WTC11 (cell line): ENCODE measurements around the gene KIAA2012. TPM values are rescaled to one million over a fixed set of nuclear protein-coding genes. Genes with fewer than 3 reads are reported as not detected.

Experiments
- ATAC-seq: fragments of 200-7000 bp; cut with Tn5 transposase; 2 replicates; pipeline ENCODE4 v1.10.0; 2021; ENCODE audit warnings: mild to moderate bottlenecking, moderate library complexity
- CTCF ChIA-PET: fragments of 300-600 bp; sonication (Branson Sonifier 250); formaldehyde crosslinking; loops from one replicate; lab custom pipeline; 2021; ENCODE audit warnings: antibody characterized with exemption; lab: Charles Lee
- POLR2A ChIA-PET: fragments of 350-600 bp; sonication (Branson Sonifier 250); formaldehyde crosslinking; loops from one replicate; lab custom pipeline; 2021; ENCODE audit warnings: antibody characterized with exemption; lab: Charles Lee
- DNase-seq: peaks from one replicate; pipeline ENCODE4 v3.0.0; 2021; ENCODE audit warnings: low spot score
- H3K27ac Mint-ChIP-seq: 2 replicates; pipeline ENCODE4 v1.8.0; 2021; ENCODE audit warnings: mixed read lengths
- H3K27me3 Mint-ChIP-seq: 2 replicates; pipeline ENCODE4 v1.8.0; 2021; ENCODE audit warnings: low read depth, mild to moderate bottlenecking, moderate library complexity, mixed read lengths
- H3K36me3 Mint-ChIP-seq: 2 replicates; pipeline ENCODE4 v1.8.0; 2021; ENCODE audit warnings: mixed read lengths
- H3K4me1 Mint-ChIP-seq: 2 replicates; pipeline ENCODE4 v1.8.0; 2022; ENCODE audit warnings: mixed read lengths
- H3K4me3 Mint-ChIP-seq: 2 replicates; pipeline ENCODE4 v1.8.0; 2021; ENCODE audit warnings: mild to moderate bottlenecking, moderate library complexity, mixed read lengths
- H3K9me3 Mint-ChIP-seq: 2 replicates; pipeline ENCODE4 v1.8.0; 2021; ENCODE audit warnings: mixed read lengths
- ATF6 ChIP-seq: sonication (generic); formaldehyde crosslinking; IDR thresholded peaks from 2 replicates; pipeline ENCODE4 v1.8.1; 2023; ENCODE audit warnings: mild to moderate bottlenecking, missing genetic modification reagents
- CREB1 ChIP-seq: sonication (generic); formaldehyde crosslinking; IDR thresholded peaks from 2 replicates; pipeline ENCODE4 v1.8.0; 2023; ENCODE audit warnings: mild to moderate bottlenecking, missing genetic modification reagents
- CTCF ChIP-seq: fragments of 200-600 bp; IDR thresholded peaks from 2 replicates; pipeline ENCODE4 v1.8.0; 2022; ENCODE audit warnings: antibody characterized with exemption
- ESRRA ChIP-seq: sonication (generic); formaldehyde crosslinking; IDR thresholded peaks from 2 replicates; pipeline ENCODE4 v1.8.1; 2022; ENCODE audit warnings: mild to moderate bottlenecking, missing genetic modification reagents, borderline replicate concordance
- GTF2I ChIP-seq: fragments of 250-450 bp; sonication (Bioruptor Pico); conservative IDR thresholded peaks from 2 replicates; pipeline ENCODE4 v1.4.0; 2021; ENCODE audit warnings: mild to moderate bottlenecking
- JAZF1 ChIP-seq: fragments of 250-450 bp; sonication (Bioruptor Pico); IDR thresholded peaks from 2 replicates; pipeline ENCODE4 v1.9.0; 2021; ENCODE audit warnings: moderate library complexity, mild to moderate bottlenecking, inconsistent platforms
- KAT7 ChIP-seq: sonication (generic); formaldehyde crosslinking; IDR thresholded peaks from 2 replicates; pipeline ENCODE4 v1.8.1; 2023; ENCODE audit warnings: missing genetic modification reagents, mild to moderate bottlenecking, borderline replicate concordance
- NFYB ChIP-seq: sonication (generic); formaldehyde crosslinking; conservative IDR thresholded peaks from 2 replicates; pipeline ENCODE4 v1.8.0; 2022; ENCODE audit warnings: low read depth, missing genetic modification reagents
- NR1H2 ChIP-seq: sonication (generic); formaldehyde crosslinking; IDR thresholded peaks from 2 replicates; pipeline ENCODE4 v1.9.0; 2021; ENCODE audit warnings: mild to moderate bottlenecking, moderate library complexity, missing genetic modification reagents
- PRRX2 ChIP-seq: fragments of 250-450 bp; sonication (Bioruptor Pico); IDR thresholded peaks from 2 replicates; pipeline ENCODE4 v1.8.0; 2021; ENCODE audit warnings: mild to moderate bottlenecking
- SMAD3 ChIP-seq: sonication (generic); formaldehyde crosslinking; IDR thresholded peaks from 2 replicates; pipeline ENCODE4 v1.8.0; 2022; ENCODE audit warnings: missing genetic modification reagents, mild to moderate bottlenecking, borderline replicate concordance
- SMAD4 ChIP-seq: sonication (generic); formaldehyde crosslinking; IDR thresholded peaks from 2 replicates; pipeline ENCODE4 v1.8.0; 2022; ENCODE audit warnings: mild to moderate bottlenecking, missing genetic modification reagents
- TEAD1 ChIP-seq: sonication (generic); formaldehyde crosslinking; IDR thresholded peaks from 2 replicates; pipeline ENCODE4 v1.8.0; 2022; ENCODE audit warnings: mild to moderate bottlenecking, missing genetic modification reagents
- TP53 ChIP-seq: sonication (generic); formaldehyde crosslinking; IDR thresholded peaks from 2 replicates; pipeline ENCODE4 v1.8.1; 2023; ENCODE audit warnings: mild to moderate bottlenecking, missing genetic modification reagents
- ZMAT4 ChIP-seq: fragments of 250-450 bp; sonication (Bioruptor Pico); IDR thresholded peaks from 2 replicates; pipeline ENCODE4 v1.9.0; 2021; ENCODE audit warnings: mild to moderate bottlenecking
- ZNF317 ChIP-seq: sonication (generic); formaldehyde crosslinking; IDR thresholded peaks from 2 replicates; pipeline ENCODE4 v1.8.1; 2023; ENCODE audit warnings: low read depth, mild to moderate bottlenecking, moderate library complexity, missing genetic modification reagents, borderline replicate concordance
- total RNA-seq: library from RNA; stranded (reverse); gene quantifications from 3 replicates; pipeline ENCODE4 v1.2.3, GENCODE V29; 2021
- TF ChIP-seq, protein P1 (sequence below): sonication (generic); formaldehyde crosslinking; IDR thresholded peaks from 2 replicates; pipeline ENCODE4 v1.8.1; 2023; ENCODE audit warnings: mild to moderate bottlenecking, missing genetic modification reagents, borderline replicate concordance
- TF ChIP-seq, protein P2 (sequence below): sonication (generic); formaldehyde crosslinking; IDR thresholded peaks from 2 replicates; pipeline ENCODE4 v1.8.0; 2022; ENCODE audit warnings: mild to moderate bottlenecking, missing genetic modification reagents

Gene KIAA2012
- total RNA-seq, 1 experiment from 2014 or later = not detected

- Mint-ChIP-seq H3K27me3 (peaks cover 3% of the 10 kb centered on the region; the same call in 1 of the 2 replicates), H3K4me3 (no peak overlapping the region), H3K36me3 (no peaks in the 10 kb centered on the region), H3K4me1 (peaks cover 32% of the 10 kb centered on the region), H3K9me3 (no peaks in the 10 kb centered on the region), H3K27ac (no peak overlapping the region)
- DNase-seq (no peak), ATAC-seq (no peak)
- ChIA-PET CTCF (interaction anchor here (0.7 to 1.9 kb wide), 14 partner anchors 10 to 136 kb away, joined by 3 to 13 read pairs (median 4); partner anchors contain the start of gene KIAA2012), POLR2A (no interaction called here)
- TF ChIP-seq ESRRA (CRISPR knock-in tag) = no peak
- TF ChIP-seq ZMAT4 (CRISPR knock-in tag) = no peak
- TF ChIP-seq TP53 (CRISPR knock-in tag) = no peak
- TF ChIP-seq NR1H2 (CRISPR knock-in tag) = no peak
- no peak for TF ChIP-seq SMAD3
- TF ChIP-seq NFYB (CRISPR knock-in tag) = no peak
- TF ChIP-seq ATF6 (CRISPR knock-in tag) = no peak
- no peak for TF ChIP-seq GTF2I (CRISPR knock-in tag)
- TF ChIP-seq ZNF317 = no peak
- TF ChIP-seq, protein P1, sequence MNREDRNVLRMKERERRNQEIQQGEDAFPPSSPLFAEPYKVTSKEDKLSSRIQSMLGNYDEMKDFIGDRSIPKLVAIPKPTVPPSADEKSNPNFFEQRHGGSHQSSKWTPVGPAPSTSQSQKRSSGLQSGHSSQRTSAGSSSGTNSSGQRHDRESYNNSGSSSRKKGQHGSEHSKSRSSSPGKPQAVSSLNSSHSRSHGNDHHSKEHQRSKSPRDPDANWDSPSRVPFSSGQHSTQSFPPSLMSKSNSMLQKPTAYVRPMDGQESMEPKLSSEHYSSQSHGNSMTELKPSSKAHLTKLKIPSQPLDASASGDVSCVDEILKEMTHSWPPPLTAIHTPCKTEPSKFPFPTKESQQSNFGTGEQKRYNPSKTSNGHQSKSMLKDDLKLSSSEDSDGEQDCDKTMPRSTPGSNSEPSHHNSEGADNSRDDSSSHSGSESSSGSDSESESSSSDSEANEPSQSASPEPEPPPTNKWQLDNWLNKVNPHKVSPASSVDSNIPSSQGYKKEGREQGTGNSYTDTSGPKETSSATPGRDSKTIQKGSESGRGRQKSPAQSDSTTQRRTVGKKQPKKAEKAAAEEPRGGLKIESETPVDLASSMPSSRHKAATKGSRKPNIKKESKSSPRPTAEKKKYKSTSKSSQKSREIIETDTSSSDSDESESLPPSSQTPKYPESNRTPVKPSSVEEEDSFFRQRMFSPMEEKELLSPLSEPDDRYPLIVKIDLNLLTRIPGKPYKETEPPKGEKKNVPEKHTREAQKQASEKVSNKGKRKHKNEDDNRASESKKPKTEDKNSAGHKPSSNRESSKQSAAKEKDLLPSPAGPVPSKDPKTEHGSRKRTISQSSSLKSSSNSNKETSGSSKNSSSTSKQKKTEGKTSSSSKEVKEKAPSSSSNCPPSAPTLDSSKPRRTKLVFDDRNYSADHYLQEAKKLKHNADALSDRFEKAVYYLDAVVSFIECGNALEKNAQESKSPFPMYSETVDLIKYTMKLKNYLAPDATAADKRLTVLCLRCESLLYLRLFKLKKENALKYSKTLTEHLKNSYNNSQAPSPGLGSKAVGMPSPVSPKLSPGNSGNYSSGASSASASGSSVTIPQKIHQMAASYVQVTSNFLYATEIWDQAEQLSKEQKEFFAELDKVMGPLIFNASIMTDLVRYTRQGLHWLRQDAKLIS (CRISPR knock-in tag) = no peak
Observed at GRCh38 chr2:202109139-202109736, 36.2 kb downstream of the KIAA2012 start.

- no peaks in the 10 kb centered on the region for H3K9me3 Mint-ChIP-seq
- DNase-seq (peak; percentile 58), ATAC-seq (peak; percentile 59)
- ChIA-PET CTCF (interaction anchor here (0.6 to 1.9 kb wide), 16 partner anchors 9 to 244 kb away, joined by 3 to 13 read pairs (median 4); partner anchors contain the start of gene KIAA2012), POLR2A (no interaction called here)
- H3K27ac Mint-ChIP-seq = no peak overlapping the region
- no peak overlapping the region for H3K4me3 Mint-ChIP-seq
- H3K27me3 Mint-ChIP-seq = peaks cover 3% of the 10 kb centered on the region; the same call in 1 of the 2 replicates
- no peak for TF ChIP-seq PRRX2 (CRISPR knock-in tag)
- TF ChIP-seq, protein P2, sequence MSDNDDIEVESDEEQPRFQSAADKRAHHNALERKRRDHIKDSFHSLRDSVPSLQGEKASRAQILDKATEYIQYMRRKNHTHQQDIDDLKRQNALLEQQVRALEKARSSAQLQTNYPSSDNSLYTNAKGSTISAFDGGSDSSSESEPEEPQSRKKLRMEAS (CRISPR knock-in tag) = peak; percentile 52; the same call in 1 of the 2 replicates
- H3K36me3 Mint-ChIP-seq = no peaks in the 10 kb centered on the region
- H3K4me1 Mint-ChIP-seq = peaks cover 30% of the 10 kb centered on the region
Observed at GRCh38 chr2:202109737-202110184, 36.7 kb downstream of the KIAA2012 start.

GRCh38 chr2:202110491-202110890 is 37.4 kb downstream of the KIAA2012 start:
- POLR2A ChIA-PET = no interaction called here
- H3K4me3 Mint-ChIP-seq = no peak overlapping the region
- H3K27me3 Mint-ChIP-seq = peaks cover 1% of the 10 kb centered on the region; the same call in 1 of the 2 replicates
- H3K36me3 Mint-ChIP-seq = no peaks in the 10 kb centered on the region
- CTCF ChIA-PET = interaction anchor here (0.6 to 1.9 kb wide), 6 partner anchors 38 to 245 kb away, joined by 3 to 13 read pairs (median 4); partner anchors contain the start of gene KIAA2012
- DNase-seq (no peak), ATAC-seq (no peak)
- no peak overlapping the region for H3K27ac Mint-ChIP-seq
- no peaks in the 10 kb centered on the region for H3K9me3 Mint-ChIP-seq
- TF ChIP-seq KAT7 (CRISPR knock-in tag) (no peak), CREB1 (CRISPR knock-in tag) (no peak), JAZF1 (CRISPR knock-in tag) (no peak), SMAD4 (CRISPR knock-in tag) (no peak), TEAD1 (CRISPR knock-in tag) (no peak), CTCF (no peak)
- peaks cover 28% of the 10 kb centered on the region for H3K4me1 Mint-ChIP-seq
